GM21447 (cell line): ENCODE data around the gene METTL21A.
"Not testable (repeated sequence)": the region's sequence is repeated elsewhere in the genome, so short reads cannot be mapped to it uniquely, and the experiment has no call there.

ENCODE experiments used
- ATAC-seq: cut with Tn5 transposase; IDR thresholded peaks from one replicate; pipeline ENCODE4 v1.9.1; 2021; ENCODE audit not compliant: unreplicated experiment

METTL21A gene

DNA sequence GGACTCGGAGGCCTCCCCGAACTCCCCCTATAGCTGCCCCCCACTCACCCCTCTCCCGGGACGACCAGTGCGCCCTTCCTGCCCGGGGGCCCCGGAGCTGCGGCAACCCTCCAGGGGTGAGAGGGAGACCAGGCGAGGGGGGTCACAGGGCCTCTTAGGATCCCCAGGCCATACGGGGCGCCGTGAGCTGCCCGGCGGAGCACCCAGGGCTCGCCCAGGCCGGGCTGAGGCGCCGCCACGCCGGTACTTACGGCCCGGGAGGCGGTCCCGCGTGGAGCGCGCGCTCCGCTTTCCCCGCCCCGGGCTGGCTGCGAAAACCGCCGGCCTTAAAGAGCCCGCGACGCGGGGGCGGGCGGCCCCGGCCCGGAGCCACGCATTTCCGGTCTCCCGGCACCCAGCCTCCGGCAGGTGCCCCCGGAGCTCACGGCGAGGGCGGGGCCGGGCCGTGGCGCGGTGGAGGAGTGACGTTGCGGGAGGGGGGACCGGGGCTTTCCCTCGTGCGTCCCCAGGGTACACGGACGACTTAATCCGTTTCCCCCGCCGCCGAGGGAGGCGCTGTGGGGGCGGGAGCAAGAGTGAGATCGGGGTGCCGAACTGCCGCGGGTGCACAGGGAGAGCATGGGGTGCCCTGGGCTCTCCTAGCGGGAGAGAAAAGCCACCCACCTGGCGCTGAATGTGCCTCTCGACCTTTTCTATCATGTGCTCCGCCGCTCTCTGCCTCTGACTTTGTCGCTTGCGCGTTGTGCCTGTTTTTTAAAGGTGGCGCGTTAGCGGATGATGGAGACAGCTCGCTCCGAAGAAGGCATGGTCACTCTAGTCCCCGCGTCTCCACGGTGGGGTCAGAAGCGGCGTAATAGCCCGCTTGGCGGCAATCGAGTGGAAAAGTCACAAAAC is at the start of gene METTL21A:
Gene METTL21A (minus strand): TSS at position 381 of the 894 bp plus-strand sequence. CDS start 1,019 bp downstream, outside the sequence.
- ATAC-seq = peak; percentile 57

DNA sequence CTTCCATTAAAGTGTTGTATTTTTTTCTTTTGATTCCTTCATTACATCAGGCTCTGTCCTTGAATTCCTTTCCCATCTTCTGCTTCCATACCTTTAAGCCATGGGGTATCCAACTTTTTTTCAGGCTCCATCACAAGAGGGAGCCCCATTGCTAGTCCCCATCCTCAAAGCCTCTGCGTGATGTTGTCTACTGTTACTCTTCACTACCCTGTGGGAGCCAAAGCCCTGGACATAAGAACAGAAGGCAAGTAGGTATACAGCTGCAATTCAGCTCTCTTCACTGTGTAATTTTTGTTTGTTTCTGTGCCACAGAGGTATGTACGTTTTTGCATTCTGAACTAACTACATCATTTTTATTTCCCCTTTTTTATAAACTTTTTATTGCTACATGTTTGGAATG is 49.6 kb upstream of the METTL21A start:
- no peak for ATAC-seq

DNA sequence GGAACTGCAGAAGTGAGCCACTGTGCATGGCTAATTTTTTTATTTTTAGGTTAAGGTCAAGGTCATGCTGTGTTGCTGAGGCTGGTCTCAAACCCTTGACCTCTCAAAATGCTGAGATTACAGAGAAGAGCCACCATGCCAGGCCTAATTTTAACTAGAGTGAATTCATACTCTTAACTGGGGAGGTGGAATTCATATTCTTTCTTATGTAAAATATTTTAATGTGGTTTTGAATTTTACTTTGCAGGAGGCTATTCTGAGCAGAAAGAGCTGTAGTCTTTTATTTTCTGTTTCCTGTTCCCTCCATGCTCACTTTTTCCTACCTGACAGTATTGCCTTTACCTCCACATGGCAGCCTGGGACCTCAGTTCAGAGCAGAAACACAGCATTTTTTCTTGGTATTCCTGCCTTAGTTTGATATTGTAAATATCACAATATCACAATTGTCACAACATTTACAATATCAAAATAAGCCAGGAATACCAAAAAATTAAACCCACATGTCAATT is 49.1 kb upstream of the METTL21A start:
- ATAC-seq = no peak

DNA sequence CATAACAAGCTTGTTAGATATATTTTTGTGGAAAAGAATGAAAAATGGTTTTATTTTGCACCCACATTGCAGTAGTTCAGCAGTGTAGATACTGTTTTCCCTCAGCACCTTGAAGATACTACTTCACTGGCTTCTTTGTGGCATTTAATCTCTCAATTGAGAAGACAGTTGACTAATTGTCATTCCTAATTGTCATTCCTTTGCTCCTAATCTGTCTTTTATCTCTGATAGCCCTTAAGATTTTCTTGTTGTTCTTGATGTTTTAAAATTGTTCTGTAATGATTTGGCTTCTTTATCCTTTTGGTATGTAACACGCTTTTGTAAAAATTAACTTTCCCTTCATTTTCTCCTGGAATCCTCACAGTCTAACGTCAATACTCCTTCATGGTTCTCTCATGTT is 48.2 kb upstream of the METTL21A start:
- no peak for ATAC-seq

DNA sequence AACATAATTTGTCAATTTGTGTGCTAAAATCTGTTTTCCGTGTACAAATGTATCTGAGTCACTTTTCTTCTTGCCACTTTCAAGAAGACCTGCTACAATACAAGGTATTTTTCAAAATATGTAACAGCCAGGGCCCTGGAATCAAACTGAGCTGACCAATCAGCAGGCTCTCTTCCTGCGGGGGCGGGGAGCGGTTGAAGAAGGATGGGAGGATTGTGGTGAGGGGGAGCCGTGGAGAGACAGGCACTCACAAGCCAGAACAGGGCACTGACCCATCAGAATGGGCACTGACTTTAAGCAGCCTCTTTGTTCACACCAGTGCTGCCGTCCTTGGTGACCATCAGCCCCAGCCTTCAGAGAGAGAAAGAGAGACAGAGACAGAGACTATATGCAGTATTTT is 45.7 kb upstream of the METTL21A start:
- ATAC-seq = no peak

DNA sequence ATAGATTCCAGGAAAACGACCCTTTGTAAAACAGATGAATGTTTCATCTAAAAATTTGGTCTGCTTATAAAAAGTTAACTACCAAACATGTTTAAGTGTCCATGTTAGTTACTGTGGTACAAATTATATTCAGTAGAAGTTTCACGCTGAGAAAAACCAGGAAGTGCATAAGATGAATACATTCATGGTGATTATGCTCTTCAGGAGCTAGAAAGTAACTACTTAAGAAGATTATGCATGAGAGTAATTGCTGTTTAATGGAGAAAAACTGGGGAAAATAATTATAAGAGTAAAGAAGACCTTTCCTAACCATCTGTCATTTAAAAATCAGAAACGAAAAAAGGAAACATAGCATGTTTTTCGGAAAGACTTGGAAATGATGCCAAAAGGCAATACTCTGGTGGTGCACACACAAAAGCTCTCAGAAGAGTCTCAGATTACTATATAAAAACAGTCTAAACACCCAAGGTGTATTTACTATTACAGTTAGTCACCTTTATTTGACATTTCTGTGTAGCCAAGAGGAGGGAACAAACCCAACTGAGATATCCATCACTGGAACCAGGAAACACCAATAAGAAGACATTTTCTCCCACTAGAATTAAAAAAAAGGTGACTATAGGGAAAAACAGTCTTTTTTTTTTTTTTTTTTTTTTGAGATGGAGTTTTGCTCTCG is 38.8 kb upstream of the METTL21A start:
- ATAC-seq = no peak

DNA sequence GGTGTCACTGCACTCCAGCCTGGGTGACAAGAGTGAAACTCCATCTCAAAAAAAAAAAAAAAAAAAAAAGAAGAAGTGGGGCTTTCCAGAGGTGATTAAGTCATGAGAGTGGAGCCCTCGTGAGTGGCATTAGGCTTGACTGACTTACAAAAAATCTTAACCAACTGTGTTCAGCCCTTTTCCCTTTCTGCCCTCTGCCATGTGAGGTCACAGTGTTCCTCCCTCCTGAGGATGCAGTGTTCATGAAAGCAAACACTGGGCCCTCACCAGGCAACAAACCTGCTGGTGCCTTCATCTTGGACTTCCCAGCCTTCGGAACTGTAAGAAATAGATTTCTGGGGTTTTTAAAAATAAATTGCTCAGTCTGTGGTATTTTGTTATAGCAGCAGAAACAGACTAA is 37.0 kb upstream of the METTL21A start:
- ATAC-seq = peak; percentile 91

DNA sequence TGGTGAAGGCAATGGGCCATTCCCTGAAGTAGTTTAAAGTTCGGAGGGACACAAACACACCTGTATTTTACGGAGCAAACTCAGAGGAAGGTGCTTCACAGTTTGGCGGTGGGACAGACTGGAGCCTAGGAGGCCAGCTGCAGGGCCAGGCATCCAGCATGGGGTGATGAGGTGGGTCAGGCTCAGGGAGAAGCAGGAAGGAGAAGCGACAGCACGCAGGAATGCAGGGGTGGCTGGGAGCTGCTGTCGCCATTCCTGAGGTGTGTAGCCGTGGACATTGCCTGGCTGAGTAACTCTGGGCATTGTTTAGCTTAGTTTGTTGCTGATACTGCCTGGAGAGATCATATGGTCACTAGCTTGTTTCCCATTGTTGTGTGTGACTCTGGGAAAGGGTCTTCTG is 35.8 kb upstream of the METTL21A start:
- no peak for ATAC-seq

DNA sequence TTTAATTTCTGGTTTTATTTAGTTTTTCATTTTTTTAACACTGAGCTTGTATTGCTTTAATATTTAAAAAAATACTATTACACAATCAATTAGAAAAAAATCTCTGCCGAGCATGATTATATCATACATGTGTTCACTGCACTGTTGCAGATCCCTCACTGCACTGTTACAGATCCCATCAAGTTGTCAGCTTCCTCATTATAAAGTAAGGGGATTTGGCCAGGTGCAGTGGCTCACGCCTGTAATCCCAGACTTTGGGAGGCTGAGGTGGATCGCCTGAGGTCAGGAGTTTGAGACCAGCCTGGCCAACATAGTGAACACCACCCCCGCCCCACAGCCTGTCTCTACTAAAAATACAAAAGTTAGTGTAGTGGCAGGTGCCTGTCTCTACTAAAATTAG is 33.0 kb upstream of the METTL21A start:
- no peak for ATAC-seq

DNA sequence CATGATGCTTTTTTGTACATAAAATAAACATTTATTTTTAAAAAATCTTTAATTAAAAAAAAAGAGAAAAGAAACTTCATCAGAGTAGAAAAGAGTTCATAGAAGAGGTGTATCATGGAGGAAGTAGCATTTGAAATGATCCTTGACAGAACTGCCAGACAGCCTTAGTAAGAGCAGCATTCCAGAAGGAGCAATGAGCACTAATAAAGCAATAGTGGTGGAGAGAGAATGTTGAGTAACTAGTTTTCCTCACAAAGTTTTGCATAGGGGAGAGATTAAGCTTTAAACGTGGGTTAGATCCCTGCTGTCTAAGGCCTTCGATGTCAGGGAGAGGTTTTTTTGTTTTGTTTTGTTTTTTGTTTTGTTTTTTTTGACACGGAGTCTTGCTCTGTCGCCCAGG is 29.8 kb upstream of the METTL21A start:
- ATAC-seq = no peak

DNA sequence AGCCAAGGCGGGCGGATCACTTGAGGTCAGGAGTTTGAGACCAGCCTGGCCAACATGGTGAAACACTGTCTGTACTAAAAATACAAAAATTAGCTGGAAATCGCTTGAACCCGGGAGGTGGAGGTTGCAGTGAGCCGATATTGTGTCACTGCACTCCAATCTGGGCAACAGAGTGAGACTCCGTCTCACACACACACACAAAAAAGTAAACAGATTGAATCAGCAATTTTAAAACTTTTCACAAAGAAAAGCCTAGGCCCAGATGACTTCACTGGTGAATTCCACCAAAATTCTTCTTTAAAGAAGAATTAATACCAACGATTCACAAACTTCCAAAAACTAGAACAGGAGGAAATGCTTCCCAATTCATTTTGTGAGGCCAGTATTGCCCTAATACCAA is 21.4 kb upstream of the METTL21A start:
- ATAC-seq = not testable (repeated sequence)

DNA sequence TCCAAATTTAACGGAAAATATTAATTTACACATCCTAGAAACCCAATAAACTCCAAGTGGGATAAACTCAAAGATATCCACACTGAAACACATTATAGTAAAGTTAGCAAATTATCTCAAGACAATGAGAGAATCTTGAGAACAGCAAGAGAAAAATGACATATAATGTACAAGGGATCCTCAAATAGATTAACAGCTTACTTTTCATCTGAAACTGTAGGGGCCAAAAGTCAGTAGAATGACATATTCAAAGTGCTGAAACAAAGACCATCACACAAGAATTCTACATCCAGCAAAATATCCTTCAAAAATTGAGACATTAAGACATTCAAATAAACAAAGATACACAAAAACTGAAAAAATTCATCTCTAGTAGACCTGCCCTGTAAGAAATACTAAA is 18.7 kb upstream of the METTL21A start:
- no peak for ATAC-seq

DNA sequence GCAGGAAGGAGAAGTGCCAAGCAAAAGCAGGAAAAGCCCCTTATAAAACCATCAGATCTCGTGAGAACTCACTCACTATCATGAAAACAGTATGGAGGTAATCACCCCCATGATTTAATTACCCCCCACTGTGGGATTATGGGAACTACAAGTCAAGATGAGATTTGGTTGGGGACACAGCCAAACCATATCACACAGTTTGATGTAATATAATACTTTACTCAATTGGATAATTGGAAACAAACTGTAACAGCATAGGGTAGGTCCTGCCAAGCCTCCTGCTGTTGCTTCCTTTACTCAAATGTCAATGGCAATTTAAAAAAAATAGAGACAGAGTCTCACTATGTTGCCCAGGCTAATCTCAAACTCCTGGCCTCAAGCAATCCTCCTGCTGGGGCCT is 15.5 kb upstream of the METTL21A start:
- ATAC-seq = no peak

DNA sequence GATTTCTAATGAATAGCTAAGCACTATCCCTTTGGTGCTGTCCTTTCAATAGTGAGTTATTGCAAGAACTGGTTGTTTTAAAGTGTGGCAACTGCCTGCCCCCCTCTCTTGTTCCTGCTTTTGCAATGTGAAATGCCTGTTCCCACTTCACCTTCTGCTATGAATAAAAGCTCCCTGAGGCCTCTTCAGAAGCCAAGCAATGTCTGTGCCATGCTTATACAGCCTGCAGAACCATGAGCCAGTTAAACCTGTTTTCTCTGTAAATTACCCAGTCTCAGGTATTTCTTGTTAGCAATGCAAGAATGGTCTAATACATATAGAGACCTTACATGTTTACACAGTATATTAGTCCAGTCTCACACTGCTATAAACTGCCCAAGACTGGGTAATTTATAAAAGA is 15.0 kb upstream of the METTL21A start:
- ATAC-seq = no peak

DNA sequence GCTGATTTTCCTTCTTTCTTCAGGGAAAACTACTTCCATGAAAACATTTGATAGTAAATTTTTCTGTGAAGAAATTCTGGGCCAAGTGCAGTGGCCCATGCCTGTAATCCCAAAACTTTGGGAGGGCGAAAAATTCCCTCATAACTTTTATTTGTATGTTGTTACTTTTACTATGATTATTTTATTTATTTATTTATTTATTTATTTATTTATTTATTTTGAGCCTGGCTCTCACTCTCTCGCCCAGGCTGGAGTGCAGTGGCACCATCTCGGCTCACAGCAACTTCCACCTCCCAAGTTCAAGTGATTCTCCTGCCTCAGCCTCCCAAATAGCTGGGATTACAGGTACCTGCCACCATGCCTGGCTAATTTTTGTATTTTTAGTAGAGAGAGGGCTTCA is 14.1 kb upstream of the METTL21A start:
- ATAC-seq = not testable (repeated sequence)

DNA sequence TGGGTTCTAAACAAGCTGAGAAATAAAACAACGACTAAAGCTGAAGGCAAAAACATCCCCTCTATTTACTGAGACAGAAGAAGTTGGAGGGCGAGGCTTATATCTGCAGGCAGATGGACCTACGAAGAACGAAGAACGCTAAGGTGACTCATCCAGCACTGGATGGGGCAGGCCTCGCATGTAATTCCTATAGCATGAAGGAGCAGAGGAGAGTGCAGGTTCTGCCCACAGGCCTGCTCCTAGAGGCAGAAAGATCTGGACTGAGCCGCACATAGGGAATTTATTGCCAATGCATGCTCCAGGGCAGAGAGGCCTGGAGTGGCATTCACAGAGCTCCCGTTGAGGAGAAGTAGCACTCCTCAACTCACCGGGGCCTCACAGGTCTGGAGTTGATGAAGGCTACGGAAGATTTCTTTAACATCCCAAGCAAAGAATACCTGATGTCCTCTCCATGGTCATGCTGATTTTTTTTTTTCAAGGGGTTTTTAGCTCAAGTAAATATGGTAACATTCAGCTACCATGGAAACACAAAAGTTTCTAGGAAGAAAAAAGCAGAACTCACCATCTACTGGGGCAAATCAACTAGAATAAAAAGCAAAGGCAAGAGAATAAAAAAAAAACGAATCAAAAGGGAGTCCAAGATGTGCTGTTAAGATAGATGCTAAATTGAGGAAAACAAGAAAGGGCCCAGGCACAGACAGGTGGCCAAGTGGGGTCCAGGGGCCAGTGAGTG is 10.4 kb upstream of the METTL21A start:
- no peak for ATAC-seq

DNA sequence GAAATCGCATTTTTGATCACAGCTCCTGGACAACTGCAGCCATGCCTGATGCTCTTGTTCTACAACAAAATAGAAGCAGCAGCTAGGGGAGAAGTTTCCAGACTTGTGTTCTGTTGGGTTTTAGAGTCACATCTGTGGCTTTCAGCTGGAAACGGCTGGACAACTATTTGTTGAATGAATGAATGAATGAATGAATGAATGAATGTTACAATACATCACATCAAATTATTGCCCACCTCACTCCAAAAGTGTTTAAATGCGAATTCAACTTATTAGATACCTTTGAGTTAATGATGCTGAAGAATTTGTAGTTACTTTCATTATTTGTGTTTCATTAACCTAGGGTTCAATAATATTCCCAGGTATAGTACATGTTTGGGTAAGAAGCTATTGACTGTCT is 8.5 kb upstream of the METTL21A start:
- no peak for ATAC-seq

DNA sequence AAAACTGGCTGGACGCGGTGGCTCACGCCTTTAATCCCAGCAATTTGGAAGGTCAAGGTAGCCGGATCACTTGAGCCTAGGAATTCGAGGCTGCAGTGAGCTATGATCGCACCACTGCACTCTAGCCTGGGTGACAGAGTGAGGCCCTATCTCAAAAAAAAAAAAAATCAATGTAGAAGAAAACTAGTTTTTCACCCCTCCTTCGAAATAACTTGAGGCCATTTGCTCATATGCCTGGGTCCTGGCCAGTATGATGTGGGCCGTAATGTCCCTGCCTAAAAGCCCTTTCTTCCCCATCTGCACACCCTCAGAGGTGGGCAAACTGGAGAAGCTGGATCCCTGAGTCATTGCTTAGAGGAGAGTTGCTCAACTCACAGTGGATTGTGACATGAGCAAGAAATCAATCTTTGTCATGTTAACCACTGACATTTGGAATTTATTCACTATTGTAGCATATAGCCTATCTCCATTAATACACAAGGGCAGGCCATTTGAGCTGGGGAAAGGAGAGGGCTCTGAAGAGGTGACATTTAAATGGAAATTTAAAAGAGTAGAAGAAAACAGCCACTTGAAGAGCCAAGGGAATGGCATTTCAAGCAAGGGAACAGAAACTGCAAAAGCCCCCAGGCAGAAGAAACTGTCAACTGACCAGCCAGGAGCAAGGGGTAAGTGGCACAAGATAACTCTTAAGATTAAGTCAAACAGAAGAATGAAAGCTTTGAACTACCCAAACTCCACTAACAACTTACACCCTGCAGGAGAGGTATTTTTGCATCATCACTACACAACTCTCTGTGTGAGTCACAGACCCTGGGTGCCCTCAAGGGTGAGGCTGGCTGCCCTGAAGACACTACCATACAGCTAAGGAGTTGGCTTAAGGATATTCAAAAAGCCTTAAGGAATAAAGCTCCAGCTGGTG is 7.6 kb upstream of the METTL21A start:
- ATAC-seq = no peak

DNA sequence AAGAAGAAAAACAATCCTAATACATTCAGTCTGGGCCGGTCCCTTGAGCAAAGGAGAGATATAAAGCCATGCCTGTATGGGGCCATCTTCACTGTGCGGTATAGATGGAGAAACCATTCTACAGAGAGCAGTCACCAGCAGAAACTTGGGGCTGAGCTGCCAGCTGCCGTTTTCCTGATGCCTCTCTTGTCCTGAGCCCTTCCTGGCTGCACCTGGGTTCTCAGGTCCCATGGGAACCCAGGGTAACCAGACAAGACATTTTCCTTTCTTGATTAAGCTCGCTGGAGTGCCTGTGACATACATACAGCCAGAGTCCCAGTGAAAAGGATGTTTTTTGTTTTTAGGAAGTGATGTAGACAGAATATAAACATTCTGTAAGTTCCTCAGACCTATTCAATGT is 5.3 kb upstream of the METTL21A start:
- ATAC-seq = no peak

DNA sequence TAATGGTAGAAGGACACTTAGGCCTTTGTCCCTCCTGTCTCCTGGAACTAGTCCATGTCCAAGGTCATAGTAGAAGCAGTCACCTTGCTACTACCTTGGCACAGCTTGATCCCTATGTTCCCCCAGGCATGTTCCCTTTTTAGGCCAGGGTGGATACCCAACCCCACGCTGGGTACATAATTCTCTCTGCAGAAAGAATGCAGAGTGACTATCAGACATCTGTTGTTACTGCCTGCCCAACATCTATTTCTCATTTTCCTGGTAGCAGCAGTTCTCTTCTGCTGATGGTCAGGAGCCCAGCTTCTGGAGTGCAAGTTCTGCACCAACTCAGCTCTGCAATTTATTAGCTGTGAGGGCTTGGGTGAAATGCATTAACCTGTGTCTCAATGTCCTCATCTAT is 4.4 kb upstream of the METTL21A start:
- no peak for ATAC-seq
